Activated T-helper 1 cell treated with anti-CD3 and anti-CD28 coated beads, Interleukin-12 subunit alpha, Interleukin-12 subunit beta, Interleukin-2, Interleukin-4 antibody, amounts not matched to agents 30 ng/mL and 10 ng/mL and 1 ng/mL, durations not matched to agents 14 hours and 24 hours and 36 hours (primary cell): Measurements from ENCODE around the gene RAB15. TPM values are rescaled to one million over a fixed set of nuclear protein-coding genes. Genes with fewer than 3 reads are reported as not detected.
A peak's percentile ranks its signal among the peaks of the same experiment; 100 is the strongest.

Experiments
- DNase-seq: peaks from one replicate; pipeline ENCODE4 v3.0.0; 2021; ENCODE audit warnings: low spot score
- H3K27ac Mint-ChIP-seq: one replicate; pipeline ENCODE4 v1.8.0; 2021; ENCODE audit warnings: mild to moderate bottlenecking, mixed read lengths
- H3K27me3 Mint-ChIP-seq: one replicate; pipeline ENCODE4 v1.8.0; 2022; ENCODE audit warnings: mild to moderate bottlenecking, moderate library complexity, mixed read lengths; ENCODE audit not compliant: insufficient read depth
- H3K36me3 Mint-ChIP-seq: one replicate; pipeline ENCODE4 v1.8.0; 2021; ENCODE audit warnings: low read depth, mixed read lengths
- H3K4me1 Mint-ChIP-seq: one replicate; pipeline ENCODE4 v1.8.0; 2021; ENCODE audit warnings: low read depth, mixed read lengths
- H3K4me3 Mint-ChIP-seq: one replicate; pipeline ENCODE4 v1.8.0; 2021; ENCODE audit warnings: mild to moderate bottlenecking, moderate library complexity, mixed read lengths
- H3K9me3 Mint-ChIP-seq: one replicate; pipeline ENCODE4 v1.8.0; 2021; ENCODE audit warnings: mixed read lengths
- intact Hi-C: fragments of 100-400 bp; cut with micrococcal nuclease; formaldehyde crosslinking; loops from one replicate; pipeline ENCODE4 v1.15.1; 2024
- total RNA-seq: library from RNA; stranded (reverse); gene quantifications from 2 replicates; pipeline ENCODE4 v1.2.3, GENCODE V29; 2022

Gene RAB15
- total RNA-seq, 1 donor from 2014 or later = 5.7 TPM

DNA sequence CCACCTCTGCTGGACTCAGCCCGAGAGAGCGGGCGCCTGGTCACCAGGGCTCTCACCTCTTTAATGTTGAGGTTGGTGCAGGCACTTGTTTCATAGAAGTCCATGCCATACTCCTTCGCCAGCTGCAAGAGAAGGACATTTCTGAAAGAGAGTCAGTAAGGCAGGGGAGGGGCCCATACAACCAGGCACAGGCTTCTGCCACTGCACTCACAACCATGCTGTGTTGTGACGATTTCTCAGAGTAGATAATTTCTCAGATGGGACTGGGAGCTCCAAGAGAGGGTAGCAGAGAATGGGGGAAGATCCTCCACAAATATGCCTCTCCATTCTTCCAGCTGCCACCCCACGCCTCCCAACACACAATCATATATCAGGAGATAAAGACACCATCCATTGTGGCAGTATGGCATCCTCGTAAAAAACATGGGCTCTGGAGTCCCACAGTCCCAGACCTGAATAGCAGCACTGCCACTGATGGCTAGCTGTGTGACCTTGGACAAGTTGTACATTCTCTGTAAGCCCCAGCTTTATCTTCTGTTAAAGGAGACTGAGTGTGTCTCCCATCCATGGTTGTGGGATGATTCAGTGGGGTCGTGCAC is 23.4 kb downstream of the RAB15 start:
- H3K36me3 Mint-ChIP-seq = peaks cover 12% of the 10 kb centered on the region

DNA sequence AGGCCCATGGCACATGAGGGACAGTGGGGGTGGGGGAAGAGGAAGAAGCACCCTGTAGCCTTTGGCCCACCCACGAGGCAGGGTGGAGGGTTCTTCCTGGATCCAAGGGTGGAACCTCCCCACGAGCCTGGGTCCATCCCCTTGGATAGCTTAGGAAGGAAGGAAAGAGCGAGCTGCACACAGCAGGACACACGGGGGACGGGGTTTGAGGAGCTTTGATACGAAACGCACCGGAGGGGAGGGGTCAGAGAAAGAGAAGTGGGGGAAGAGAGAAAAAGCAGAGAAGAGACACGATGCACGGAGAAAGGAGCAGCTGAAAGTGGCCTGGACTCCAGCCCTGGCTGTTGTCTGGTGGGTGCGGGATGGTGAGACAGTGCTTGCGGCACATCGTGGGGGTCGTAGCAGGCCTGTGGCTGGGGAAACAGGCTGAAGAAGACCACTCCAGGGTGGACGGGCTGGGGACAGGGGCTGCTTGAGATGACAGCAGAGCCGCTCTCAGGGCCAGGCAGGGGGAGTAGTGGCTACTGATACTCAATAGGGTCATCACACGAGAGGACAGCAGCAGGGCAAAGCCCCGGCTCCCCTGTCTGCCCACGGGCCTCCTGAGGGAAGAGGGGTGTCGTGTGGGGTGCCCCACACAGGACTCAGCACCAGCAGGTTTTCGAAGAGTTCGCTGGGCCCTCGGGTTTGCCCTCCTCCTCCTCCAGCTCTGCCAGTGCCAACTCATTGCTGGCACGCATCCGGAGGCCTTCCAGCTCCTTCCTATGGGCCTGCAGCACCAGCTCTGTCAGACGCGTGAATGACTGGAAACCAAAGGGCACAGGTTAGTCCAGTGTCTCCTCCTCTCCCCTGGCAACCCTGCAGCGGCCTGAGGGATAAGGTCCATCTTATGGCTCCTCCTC is 24.2 kb downstream of the RAB15 start:
- no peak overlapping the region for H3K27ac Mint-ChIP-seq
- H3K4me3 Mint-ChIP-seq = no peak overlapping the region
- peaks cover 20% of the 10 kb centered on the region for H3K4me1 Mint-ChIP-seq
- no peaks in the 10 kb centered on the region for H3K9me3 Mint-ChIP-seq
- no peak for DNase-seq
- intact Hi-C loops = no loop called here
- no peaks in the 10 kb centered on the region for H3K27me3 Mint-ChIP-seq
- H3K36me3 Mint-ChIP-seq = peaks cover 12% of the 10 kb centered on the region

More for the DNA sequence above, 23.4 kb downstream of the RAB15 start:
- Mint-ChIP-seq H3K27ac (no peak overlapping the region), H3K9me3 (no peaks in the 10 kb centered on the region), H3K4me3 (no peak overlapping the region), H3K4me1 (peaks cover 14% of the 10 kb centered on the region), H3K27me3 (no peaks in the 10 kb centered on the region)
- intact Hi-C loops = no loop called here
- DNase-seq = no peak

DNA sequence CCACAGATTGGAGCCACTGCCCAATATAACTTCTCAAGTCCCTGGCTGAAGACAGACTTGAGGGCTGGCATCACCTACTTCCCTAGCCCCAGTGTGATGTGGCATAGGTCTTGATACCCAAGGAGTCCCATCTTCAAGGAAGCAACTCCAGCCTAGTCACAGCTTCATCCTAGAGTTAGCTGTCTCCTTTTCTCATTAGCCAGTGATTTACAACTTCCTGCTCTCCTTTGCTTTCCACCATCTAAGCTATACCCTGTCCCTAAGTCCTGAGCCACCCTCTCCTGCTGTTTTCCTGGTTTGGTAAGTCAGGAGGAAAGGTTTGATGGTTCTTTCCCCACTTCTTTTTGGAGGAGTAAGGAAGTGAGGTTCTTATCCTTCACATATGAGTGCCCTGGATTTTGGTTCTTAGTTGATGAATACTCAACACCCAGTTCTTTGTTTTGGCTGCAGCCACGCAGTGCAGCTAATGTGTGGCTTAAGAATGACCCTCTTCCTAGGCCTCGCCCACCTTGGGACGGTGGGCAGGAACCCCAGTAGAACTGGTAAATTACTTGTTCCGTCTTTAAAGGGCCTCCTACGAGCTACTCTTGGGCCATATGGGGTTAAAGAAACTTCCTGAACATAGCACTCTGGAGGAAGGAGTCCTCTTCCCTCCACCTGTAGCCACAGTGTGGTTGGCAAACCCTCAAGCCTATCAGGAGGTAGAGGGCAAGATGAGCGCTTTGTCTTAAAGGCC is 25.7 kb downstream of the RAB15 start:
- no peak for DNase-seq
- H3K4me3 Mint-ChIP-seq = no peak overlapping the region
- H3K27me3 Mint-ChIP-seq = no peaks in the 10 kb centered on the region
- peaks cover 12% of the 10 kb centered on the region for H3K36me3 Mint-ChIP-seq
- intact Hi-C loops = no loop called here
- no peaks in the 10 kb centered on the region for H3K9me3 Mint-ChIP-seq
- H3K27ac Mint-ChIP-seq = no peak overlapping the region
- H3K4me1 Mint-ChIP-seq = peaks cover 14% of the 10 kb centered on the region

DNA sequence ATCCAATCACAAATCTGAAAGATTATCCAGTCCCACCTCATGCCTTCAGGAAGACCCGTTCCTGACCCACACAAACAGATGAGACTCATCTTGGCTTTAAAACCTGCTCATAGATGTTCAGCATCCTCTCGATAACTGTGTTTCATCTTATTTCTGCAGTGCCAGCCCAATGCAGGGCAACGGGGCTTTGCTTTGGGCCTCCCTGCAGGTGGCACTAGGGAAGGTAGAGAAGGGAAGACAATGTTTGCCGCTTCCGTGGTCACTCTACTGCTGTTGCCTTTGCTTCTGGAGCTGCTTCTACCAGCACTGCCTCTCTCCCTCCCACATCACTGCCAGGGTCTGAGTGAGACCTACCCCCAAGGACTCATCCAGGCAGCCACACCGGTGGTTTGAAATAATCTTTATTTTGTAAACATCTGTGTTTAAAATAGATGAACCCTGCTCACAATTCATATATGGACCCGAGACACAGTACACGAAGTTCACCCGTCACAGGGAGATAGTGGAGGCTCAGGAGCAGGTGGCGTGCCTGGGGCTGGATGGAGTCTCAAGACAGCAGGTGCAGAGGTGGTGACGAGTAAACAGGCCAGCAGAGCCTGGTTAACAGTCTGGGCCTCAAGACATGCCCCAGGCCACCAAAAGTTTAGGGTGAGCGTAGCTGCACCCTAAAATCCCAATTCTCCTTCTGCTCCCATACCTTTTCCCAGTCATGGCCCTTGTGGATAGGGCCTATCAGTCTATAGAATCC is 26.5 kb downstream of the RAB15 start:
- intact Hi-C loops = no loop called here
- Mint-ChIP-seq H3K36me3 (peaks cover 10% of the 10 kb centered on the region), H3K27ac (no peak overlapping the region), H3K4me3 (no peak overlapping the region), H3K4me1 (peaks cover 14% of the 10 kb centered on the region), H3K9me3 (no peaks in the 10 kb centered on the region), H3K27me3 (no peaks in the 10 kb centered on the region)
- DNase-seq = no peak

DNA sequence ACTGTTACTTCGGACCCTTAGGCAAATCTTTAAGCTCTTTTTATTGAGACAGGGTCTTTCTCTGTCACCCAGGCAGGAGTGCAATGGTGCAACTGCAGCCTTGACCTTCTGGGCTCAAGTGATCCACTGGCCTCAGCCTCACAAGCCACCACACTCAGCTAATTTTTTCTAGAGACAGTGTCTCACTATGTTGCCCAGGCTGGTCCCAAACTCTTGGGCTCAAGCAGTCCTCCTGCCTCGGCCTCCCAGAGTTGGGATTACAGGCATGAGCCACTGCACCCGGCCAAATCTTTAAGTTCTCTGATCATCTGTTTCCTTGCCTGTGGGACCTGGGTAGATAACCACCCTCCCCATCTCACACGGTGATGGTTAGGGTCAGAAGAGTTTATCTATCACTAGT is 27.3 kb downstream of the RAB15 start:
- Mint-ChIP-seq H3K27ac (no peak overlapping the region), H3K4me3 (no peak overlapping the region), H3K36me3 (peaks cover 10% of the 10 kb centered on the region), H3K9me3 (no peaks in the 10 kb centered on the region), H3K4me1 (peaks cover 19% of the 10 kb centered on the region), H3K27me3 (no peaks in the 10 kb centered on the region)
- no peak for DNase-seq
- intact Hi-C loops = loop anchor here (1.0 kb wide), 1 partner anchor 16 kb away; no protein-coding TSS in a partner anchor

DNA sequence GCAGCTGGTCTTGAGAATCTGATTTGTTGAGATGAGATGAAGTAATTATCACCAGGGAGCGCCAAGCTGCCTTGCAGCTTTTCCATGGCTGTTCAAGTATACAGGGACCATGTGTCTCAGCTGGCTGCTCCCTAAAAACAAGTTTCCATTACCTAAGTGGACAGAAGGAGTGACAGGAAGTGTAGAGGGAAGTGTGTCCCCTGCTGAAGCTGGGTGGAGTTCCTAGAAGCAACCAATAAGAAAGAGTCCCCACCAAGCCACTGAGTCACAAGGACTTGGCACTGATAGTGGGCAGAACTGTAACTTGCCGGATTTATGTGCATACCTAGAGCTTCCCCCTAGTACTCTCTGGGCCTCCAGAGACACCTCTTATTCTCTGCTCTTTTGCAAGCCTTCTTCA is 28.1 kb downstream of the RAB15 start:
- intact Hi-C loops = loop anchor here (1.0 kb wide), 1 partner anchor 15 kb away; no protein-coding TSS in a partner anchor
- H3K4me3 Mint-ChIP-seq = no peak overlapping the region
- H3K36me3 Mint-ChIP-seq = peaks cover 9% of the 10 kb centered on the region
- H3K27ac Mint-ChIP-seq = no peak overlapping the region
- H3K27me3 Mint-ChIP-seq = no peaks in the 10 kb centered on the region
- H3K4me1 Mint-ChIP-seq = peaks cover 24% of the 10 kb centered on the region
- no peaks in the 10 kb centered on the region for H3K9me3 Mint-ChIP-seq
- DNase-seq = no peak

DNA sequence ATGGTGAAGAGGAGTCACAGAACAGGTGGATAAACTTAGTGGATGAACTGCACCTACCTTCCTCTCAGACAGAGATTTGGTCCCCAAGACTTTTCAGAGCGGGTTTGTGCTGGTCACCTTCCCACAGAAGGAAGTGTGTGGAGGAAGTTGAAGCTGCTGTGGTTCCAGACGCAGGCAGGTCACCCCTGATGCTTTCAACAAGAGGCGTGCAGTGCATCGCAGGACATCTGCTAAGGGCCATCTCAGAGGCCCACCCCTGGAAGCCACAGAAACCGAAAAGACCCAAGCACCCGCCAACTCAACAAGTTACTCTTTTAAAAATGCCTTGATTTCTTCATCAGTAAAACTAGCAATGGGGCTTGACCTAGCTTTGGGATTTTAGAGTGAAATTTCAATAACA is 28.6 kb downstream of the RAB15 start:
- Mint-ChIP-seq H3K9me3 (no peaks in the 10 kb centered on the region), H3K4me3 (no peak overlapping the region), H3K27me3 (no peaks in the 10 kb centered on the region), H3K27ac (peak overlapping the region; percentile 11), H3K4me1 (peaks cover 24% of the 10 kb centered on the region), H3K36me3 (peaks cover 12% of the 10 kb centered on the region)
- no peak for DNase-seq
- intact Hi-C loops = no loop called here

DNA sequence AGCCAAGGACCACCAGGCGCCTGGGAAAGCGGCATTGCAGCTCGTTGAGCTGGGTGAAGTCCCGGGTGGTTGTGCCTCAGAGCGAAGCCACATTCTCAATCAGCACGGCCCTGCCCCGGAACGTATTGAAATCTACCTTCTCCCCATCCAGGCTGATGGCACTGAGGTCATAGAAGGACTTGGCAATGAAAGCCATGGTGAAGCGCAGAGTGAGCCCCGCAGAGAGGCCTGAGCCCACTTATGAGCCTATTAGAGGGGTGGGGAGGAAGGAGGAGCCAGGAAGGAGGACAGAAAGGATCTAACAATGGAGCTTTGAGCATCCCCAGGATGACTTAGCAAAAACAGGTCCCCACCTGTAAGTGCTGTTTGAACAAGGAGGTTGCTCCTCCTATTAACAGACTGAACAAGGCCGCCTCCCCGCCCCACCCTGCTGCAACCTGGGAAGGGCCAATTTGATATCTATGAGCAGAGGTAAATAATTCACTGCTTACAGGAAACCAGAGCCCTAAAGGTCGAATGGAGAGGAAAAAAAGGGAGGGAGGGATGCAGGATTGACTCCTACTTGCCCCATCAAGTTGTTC is 29.5 kb downstream of the RAB15 start, which contains the start of gene GPX2:
Gene GPX2, minus strand, starts transcription at position 215 of the 581 bp plus-strand sequence. Its CDS starts 19 bp downstream, at position 196.
- Mint-ChIP-seq H3K4me1 (peaks cover 29% of the 10 kb centered on the region), H3K36me3 (peaks cover 18% of the 10 kb centered on the region), H3K27me3 (no peaks in the 10 kb centered on the region), H3K27ac (peak within 1 kb of the TSS; percentile 11), H3K4me3 (no peak within 1 kb of the TSS), H3K9me3 (no peaks in the 10 kb centered on the region)
- DNase-seq = no peak
- intact Hi-C loops = no loop called here

DNA sequence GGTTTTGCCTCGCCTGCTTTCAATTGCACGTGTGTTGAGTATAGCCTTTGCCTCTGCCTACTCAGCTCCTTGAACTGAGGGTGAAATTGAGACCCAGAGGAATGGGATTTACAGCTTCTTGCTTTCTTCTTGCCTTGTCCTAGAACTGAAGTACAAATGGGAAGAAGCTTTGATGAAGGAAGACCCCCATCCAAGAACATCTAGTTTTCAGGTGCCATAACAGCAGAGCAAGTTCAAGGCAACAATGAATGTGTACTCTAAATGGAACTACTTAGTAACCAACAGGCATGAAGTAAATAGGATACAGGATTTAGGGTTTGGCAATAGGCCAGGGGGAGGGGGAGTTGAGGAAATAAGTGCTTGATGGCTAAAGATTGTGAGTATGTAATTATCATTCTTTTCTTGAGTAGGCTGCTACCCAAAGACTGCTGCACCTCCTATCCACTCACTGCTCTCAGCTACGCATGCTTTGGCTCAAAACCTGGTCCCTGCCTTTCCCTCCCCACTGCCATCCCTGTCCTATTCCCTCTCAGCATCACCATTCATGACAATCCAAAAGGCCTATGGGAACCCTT is 31.7 kb downstream of the RAB15 start:
- no peak overlapping the region for H3K4me3 Mint-ChIP-seq
- no peak for DNase-seq
- H3K9me3 Mint-ChIP-seq = no peaks in the 10 kb centered on the region
- intact Hi-C loops = no loop called here
- H3K27ac Mint-ChIP-seq = no peak overlapping the region
- peaks cover 21% of the 10 kb centered on the region for H3K36me3 Mint-ChIP-seq
- peaks cover 51% of the 10 kb centered on the region for H3K4me1 Mint-ChIP-seq
- H3K27me3 Mint-ChIP-seq = no peaks in the 10 kb centered on the region

DNA sequence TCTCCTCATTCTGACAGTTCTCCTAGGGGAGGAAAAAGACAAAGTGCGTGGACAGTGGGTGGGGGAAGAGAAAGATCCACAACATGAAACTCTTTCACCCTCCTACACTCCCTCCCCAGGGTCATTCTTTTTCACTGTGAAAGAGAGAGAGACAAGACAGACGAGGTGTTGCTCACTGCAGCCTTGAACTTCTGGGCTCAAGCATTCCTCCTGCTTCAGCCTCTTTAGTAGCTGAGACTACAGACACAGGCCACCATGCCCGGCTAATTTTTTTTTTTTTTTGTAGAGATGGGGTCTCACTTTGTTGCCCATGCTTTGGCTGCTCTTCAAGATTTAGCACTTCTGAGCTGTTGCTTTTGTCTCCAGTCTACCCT is 32.3 kb downstream of the RAB15 start:
- intact Hi-C loops = no loop called here
- Mint-ChIP-seq H3K27ac (no peak overlapping the region), H3K4me3 (no peak overlapping the region), H3K27me3 (no peaks in the 10 kb centered on the region), H3K36me3 (peaks cover 21% of the 10 kb centered on the region), H3K4me1 (peaks cover 57% of the 10 kb centered on the region), H3K9me3 (no peaks in the 10 kb centered on the region)
- DNase-seq = no peak

DNA sequence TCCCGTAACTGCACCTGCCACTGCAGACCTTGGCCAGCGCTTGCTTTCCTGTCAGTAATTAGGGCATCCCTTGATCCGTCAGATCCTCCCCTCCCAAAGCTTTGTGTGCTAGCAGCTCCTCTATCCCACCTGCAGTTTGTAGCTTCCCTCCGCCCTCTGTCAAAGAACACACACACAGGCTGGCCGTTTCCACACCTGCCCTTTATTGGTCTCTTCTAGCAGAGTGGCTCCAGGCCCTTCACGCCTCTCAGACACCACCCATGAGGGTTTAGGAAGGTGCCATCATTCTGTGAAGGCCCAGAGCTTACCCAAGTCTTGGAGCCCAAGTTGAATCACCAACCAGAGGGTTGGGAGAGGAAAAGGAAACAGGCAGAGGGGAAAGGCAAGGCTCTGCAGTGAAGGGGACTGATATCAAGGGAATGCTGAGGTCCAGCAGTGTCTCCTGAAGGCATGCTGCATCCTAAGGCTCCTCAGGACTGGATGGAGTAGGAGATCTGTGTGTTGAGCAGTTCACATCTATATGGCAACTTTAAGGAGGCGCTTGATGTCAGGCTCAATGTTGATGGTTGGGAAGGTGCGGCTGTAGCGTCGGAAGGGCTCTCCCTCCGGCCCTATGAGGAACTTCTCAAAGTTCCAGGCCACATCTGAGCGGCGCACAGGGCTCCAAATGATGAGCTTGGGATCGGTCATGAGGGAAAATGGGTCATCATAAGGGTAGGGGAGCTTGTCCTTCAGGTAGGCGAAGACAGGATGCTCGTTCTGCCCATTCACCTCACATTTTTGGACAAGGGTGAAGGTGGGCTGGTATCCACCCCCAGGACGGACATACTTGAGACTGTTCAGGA is 32.9 kb downstream of the RAB15 start:
- Mint-ChIP-seq H3K9me3 (no peaks in the 10 kb centered on the region), H3K36me3 (peaks cover 27% of the 10 kb centered on the region), H3K4me1 (peaks cover 63% of the 10 kb centered on the region), H3K4me3 (no peak overlapping the region), H3K27me3 (no peaks in the 10 kb centered on the region), H3K27ac (no peak overlapping the region)
- DNase-seq = no peak
- intact Hi-C loops = no loop called here
